SKM-1 treated with dmso at 0.1 percent for 144 hours (cell line): ENCODE data around the gene SERPINE1.

Experiments used
- DNase-seq: peaks from one replicate; lab custom pipeline; 2025; ENCODE audit not compliant: unreplicated experiment; lab: John Stamatoyannopoulos, UW

SERPINE1 gene

GRCh38 chr7:101151908-101152651, 25.2 kb downstream of the SERPINE1 start:
- DNase-seq, result no peak

- DNase-seq, result peak; percentile 88
These were observed 27.2 kb downstream of the SERPINE1 start, which contains the start of gene AP1S1 for GRCh38 chr7:101153969-101154692. TSS of gene AP1S1 (plus strand) at chr7:101154476. CDS start at chr7:101154515, 39 bp downstream.

- no peak for DNase-seq
These were observed 27.8 kb downstream of the SERPINE1 start for GRCh38 chr7:101154693-101155102.

- no peak for DNase-seq
These were observed 28.4 kb downstream of the SERPINE1 start for GRCh38 chr7:101155303-101155702.

GRCh38 chr7:101156277-101156676, 29.4 kb downstream of the SERPINE1 start:
- DNase-seq, result no peak

GRCh38 chr7:101156866-101157589, 30.1 kb downstream of the SERPINE1 start:
- no peak for DNase-seq

- DNase-seq, result no peak
These were observed 33.1 kb downstream of the SERPINE1 start for GRCh38 chr7:101159696-101160674.

GRCh38 chr7:101160910-101161309, 34.0 kb downstream of the SERPINE1 start:
- DNase-seq, result no peak

GRCh38 chr7:101161692-101162471, 35.0 kb downstream of the SERPINE1 start:
- no peak for DNase-seq

GRCh38 chr7:101162551-101163278, 35.8 kb downstream of the SERPINE1 start:
- peak; percentile 36 for DNase-seq

GRCh38 chr7:101163279-101164070, 36.6 kb downstream of the SERPINE1 start:
- no peak for DNase-seq

- no peak for DNase-seq
These were observed 37.4 kb downstream of the SERPINE1 start for GRCh38 chr7:101164071-101164840.

GRCh38 chr7:101165075-101165957, 38.4 kb downstream of the SERPINE1 start, which contains the start of gene VGF:
TSS of gene VGF (minus strand) at chr7:101165569. CDS start at chr7:101164843, 726 bp downstream.
- DNase-seq, result peak; percentile 77

- no peak for DNase-seq
These were observed 39.2 kb downstream of the SERPINE1 start for GRCh38 chr7:101165958-101166647.

- DNase-seq, result no peak
These were observed 39.7 kb downstream of the SERPINE1 start for GRCh38 chr7:101166648-101166908.
